Mucosa of descending colon (tissue), 3 donors: Measurements from ENCODE around the gene BBX. TPM values are rescaled to one million over a fixed set of nuclear protein-coding genes. Genes with fewer than 3 reads are reported as not detected.

Experiments used
- ATAC-seq: fragments of 200-7000 bp; cut with Tn5 transposase; one replicate; pipeline ENCODE4 v1.9.1; 2020; ENCODE audit warnings: mild to moderate bottlenecking, moderate library complexity
- DNase-seq, 3 donors: peaks; one replicate each; pipeline ENCODE4 v3.0.0-alpha.2; 2020
- H3K36me3 ChIP-seq: fragments of 200-600 bp; one replicate; pipeline ENCODE4 v1.8.0; 2021; ENCODE audit warnings: low read depth, mild to moderate bottlenecking
- H3K4me1 ChIP-seq: fragments of 200-600 bp; one replicate; pipeline ENCODE4 v1.8.0; 2021; ENCODE audit warnings: low read depth, mild to moderate bottlenecking
- H3K4me3 ChIP-seq: fragments of 200-600 bp; one replicate; pipeline ENCODE4 v1.8.0; 2021; ENCODE audit warnings: mild to moderate bottlenecking
- H3K9me3 ChIP-seq: fragments of 200-600 bp; one replicate; pipeline ENCODE4 v1.8.0; 2021; ENCODE audit warnings: mild to moderate bottlenecking
- CTCF ChIP-seq: fragments of 200-600 bp; IDR thresholded peaks from one replicate; pipeline ENCODE4 v1.8.0; 2022; ENCODE audit warnings: antibody characterized with exemption, mild to moderate bottlenecking
- intact Hi-C, 2 donors: fragments of 100-400 bp; cut with DNase I in 1 of 2; cut with micrococcal nuclease in 1 of 2; formaldehyde crosslinking; loops; one replicate each; pipeline versions ENCODE4 v1.11.0 to v1.11.1; 2022; cut with DNase I, micrococcal nuclease
- total RNA-seq, 3 donors: library from RNA; stranded (reverse); fragmentation: NEBNext Ultra II Directional in 2 of 3; extraction: Animal tissue kit (Norgen Biotek cat#: 25700) in 2 of 3; gene quantifications; one replicate each; pipeline versions ENCODE4 v1.2.1 to v1.2.4, GENCODE V29; 2021 to 2023
- donor health status: DM: no; HTN: no; CAD: no; lungs with moderate emphysema.
- donor health status: DM: no; HTN: no; CAD: no.
- donor health status: DM: no; HTN: yes; CAD: no.

The BBX gene
- total RNA-seq, 3 donors from 2014 or later = 24.4 to 69.9 (median 26.0) TPM

DNA sequence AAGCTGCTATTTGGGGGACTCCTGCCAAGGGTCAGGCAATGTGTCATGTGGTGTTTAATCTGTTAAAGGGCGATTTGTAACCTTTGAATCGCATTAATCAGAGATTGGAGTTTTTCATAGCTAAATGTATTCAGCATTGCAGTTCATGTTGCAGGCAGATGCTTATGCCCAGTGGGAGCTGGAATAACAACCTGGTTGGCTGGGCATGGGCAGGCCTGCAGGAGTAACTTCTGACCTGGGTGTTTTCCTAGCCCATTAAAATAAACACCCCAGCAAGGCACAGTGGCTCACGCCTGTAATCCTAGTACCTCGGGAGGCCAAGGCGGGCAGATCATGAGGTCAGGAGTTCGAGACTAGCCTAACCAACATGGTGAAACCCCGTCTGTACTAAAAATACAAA lies 268.7 kb downstream of the BBX start:
- DNase-seq (no peak), ATAC-seq (no peak)
- intact Hi-C loops = no loop called here
- H3K4me1 ChIP-seq = no peaks in the 10 kb centered on the region
- no peaks in the 10 kb centered on the region for H3K9me3 ChIP-seq
- H3K36me3 ChIP-seq = no peaks in the 10 kb centered on the region
- no peak for TF ChIP-seq CTCF
- H3K4me3 ChIP-seq = no peak overlapping the region

DNA sequence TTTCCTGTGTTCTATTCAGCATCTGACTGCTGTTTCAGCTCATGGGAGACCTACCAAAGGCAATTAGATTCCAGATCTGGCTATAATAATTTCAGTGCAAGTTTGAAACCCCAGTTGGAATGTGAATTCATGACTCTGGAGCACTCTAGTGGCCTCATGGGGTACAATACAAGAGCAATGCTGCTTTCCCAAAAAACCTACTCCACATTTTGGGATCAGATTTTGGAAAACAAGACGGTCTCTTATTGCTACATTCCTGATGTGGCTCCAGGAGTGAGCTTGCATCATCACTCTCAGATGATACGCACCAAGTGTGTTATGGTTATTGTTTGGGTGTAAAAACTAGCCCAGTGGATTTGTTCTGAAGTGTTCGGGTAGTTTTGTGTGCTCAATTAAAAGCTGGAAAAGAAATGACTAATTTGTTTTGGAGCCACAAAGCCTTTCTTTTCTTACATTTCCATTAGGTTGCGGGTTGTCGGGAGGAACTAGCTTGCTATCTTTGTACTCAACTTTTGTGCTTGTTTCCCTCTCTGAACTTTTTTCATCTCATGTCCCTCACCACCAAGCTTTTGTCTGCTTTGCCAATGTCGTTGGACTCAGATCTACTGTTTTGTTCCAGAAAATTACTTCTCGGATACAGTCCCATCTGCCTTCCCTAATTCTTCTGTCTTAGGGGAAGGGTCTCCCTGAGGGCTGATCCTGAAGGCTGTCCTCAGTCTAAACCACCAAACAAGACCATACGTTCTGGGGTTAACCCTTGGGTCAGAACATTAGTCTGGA lies 272.1 kb downstream of the BBX start:
- ATAC-seq (no peak), DNase-seq (no peak)
- no peaks in the 10 kb centered on the region for H3K4me1 ChIP-seq
- TF ChIP-seq CTCF = no peak
- intact Hi-C loops = no loop called here
- H3K9me3 ChIP-seq = no peaks in the 10 kb centered on the region
- H3K36me3 ChIP-seq = no peaks in the 10 kb centered on the region
- H3K4me3 ChIP-seq = no peak overlapping the region

GRCh38 chr3:107795514-107796094 lies 272.8 kb downstream of the BBX start:
- H3K4me3 ChIP-seq = no peak overlapping the region
- no peak for TF ChIP-seq CTCF
- H3K36me3 ChIP-seq = no peaks in the 10 kb centered on the region
- no peak for ATAC-seq
- DNase-seq = no peak
- intact Hi-C loops = no loop called here
- no peaks in the 10 kb centered on the region for H3K4me1 ChIP-seq
- H3K9me3 ChIP-seq = no peaks in the 10 kb centered on the region

GRCh38 chr3:107796791-107797190 lies 274.0 kb downstream of the BBX start:
- intact Hi-C loops = no loop called here
- H3K4me1 ChIP-seq = no peaks in the 10 kb centered on the region
- TF ChIP-seq CTCF = no peak
- no peaks in the 10 kb centered on the region for H3K36me3 ChIP-seq
- DNase-seq = no peak
- no peak overlapping the region for H3K4me3 ChIP-seq
- no peaks in the 10 kb centered on the region for H3K9me3 ChIP-seq
- ATAC-seq = no peak

DNA sequence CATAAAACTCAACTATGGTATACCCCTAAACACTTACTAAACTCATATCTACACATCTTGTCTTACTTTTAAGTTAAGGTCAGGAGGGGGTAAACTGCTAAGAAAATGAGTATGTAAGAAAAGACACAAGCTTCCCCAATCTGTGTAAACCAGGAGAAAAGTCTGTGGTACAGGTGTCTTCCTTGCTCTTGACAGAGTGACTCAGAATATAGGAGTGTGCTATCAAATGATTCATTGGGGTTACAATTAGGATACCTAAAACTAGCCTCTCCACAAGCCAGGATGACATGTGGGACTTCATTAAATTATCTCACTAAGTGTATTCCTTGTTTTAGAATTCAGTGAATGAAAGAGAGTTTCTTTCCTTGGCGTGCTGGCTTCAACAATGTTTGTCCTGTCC lies 274.8 kb downstream of the BBX start:
- DNase-seq (no peak), ATAC-seq (no peak)
- no peaks in the 10 kb centered on the region for H3K4me1 ChIP-seq
- H3K36me3 ChIP-seq = no peaks in the 10 kb centered on the region
- no peak overlapping the region for H3K4me3 ChIP-seq
- TF ChIP-seq CTCF = no peak
- intact Hi-C loops = no loop called here
- no peaks in the 10 kb centered on the region for H3K9me3 ChIP-seq
